Skin epidermis (tissue), 12 donors: ENCODE data around the gene MBD3L2B.
"Not testable (repeated sequence)": the region's sequence is repeated elsewhere in the genome, so short reads cannot be mapped to it uniquely, and the experiment has no call there.

Source experiments
- H3K27ac ChIP-seq, 21 experiments: fragments of 200-600 bp; sonication (generic) in 11 of 21; one replicate each; pipeline ENCODE4 v1.5.0; 2020; ENCODE audit warnings: mild to moderate bottlenecking in 3 of 21, inconsistent platforms in 2 of 21, moderate library complexity in 2 of 21
- H3K4me3 ChIP-seq, 7 experiments: fragments of 200-600 bp; sonication (generic) in 2 of 7; one replicate each; pipeline ENCODE4 v1.5.0; 2020; ENCODE audit warnings: inconsistent platforms in 2 of 7, mild to moderate bottlenecking in 2 of 7, moderate library complexity in 1 of 7

Gene MBD3L2B

GRCh38 chr19:7021331-7021730 is at the start of gene MBD3L2B:
Gene MBD3L2B (minus strand): TSS chr19:7021431. CDS start chr19:7021397, 34 bp downstream.
- H3K4me3 ChIP-seq, H3K27ac ChIP-seq: not testable (repeated sequence)

DNA sequence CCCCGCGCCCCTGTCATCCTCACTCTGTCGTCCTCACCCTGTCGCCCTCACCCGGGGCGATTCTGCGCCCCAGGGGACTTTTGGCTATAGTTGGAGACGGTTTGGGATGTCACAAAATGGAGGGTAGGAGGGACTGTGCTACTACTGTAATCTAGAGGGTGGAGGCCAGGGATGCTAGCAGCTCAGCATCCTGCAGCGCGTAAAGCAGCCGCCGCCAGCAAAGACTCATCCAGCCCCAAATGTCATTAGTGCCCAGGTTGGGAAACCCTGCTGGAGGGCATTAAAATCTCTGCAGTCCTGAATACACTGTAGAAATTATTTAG is 48.6 kb upstream of the MBD3L2B start:
- Histone ChIP-seq H3K27ac (peak overlapping the region; percentile 27 to 94 (median 88)), H3K4me3 (peak overlapping the region; percentile 69 to 99 (median 88))

GRCh38 chr19:7069042-7069903 is 48.0 kb upstream of the MBD3L2B start, which contains the start of gene ZNF557:
Gene ZNF557 (plus strand): TSS chr19:7069703. CDS start chr19:7075075, 5,372 bp downstream.
- H3K27ac ChIP-seq, result peak within 1 kb of the TSS; percentile 27 to 94 (median 88)
- H3K4me3 ChIP-seq, result peak within 1 kb of the TSS; percentile 69 to 99 (median 88)

DNA sequence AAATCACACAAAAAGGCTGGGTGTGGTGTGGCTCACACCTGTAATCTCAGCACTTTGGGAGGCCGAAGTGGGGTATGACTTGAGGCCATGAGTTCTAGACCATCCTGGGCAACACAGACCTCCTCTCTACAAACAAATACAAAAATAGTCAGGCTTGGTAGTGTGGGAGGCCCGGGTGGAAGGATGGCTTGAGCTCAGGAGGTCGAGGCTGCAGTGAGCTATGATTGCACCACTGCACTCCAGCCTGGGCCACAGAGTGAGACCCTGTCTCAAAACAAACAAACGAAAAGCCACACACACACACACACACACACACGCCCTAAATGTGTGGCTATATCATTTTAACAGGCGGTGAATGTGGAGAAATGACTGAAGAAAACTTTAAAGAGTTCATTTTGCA is 47.4 kb upstream of the MBD3L2B start:
- Histone ChIP-seq H3K4me3 (no peak overlapping the region), H3K27ac (peak overlapping the region in 6 of 21 experiments; percentile 12 to 94 (median 89))

- Histone ChIP-seq H3K4me3 (no peak overlapping the region), H3K27ac (no peak overlapping the region)
These were observed 46.5 kb upstream of the MBD3L2B start for GRCh38 chr19:7067716-7068115.

DNA sequence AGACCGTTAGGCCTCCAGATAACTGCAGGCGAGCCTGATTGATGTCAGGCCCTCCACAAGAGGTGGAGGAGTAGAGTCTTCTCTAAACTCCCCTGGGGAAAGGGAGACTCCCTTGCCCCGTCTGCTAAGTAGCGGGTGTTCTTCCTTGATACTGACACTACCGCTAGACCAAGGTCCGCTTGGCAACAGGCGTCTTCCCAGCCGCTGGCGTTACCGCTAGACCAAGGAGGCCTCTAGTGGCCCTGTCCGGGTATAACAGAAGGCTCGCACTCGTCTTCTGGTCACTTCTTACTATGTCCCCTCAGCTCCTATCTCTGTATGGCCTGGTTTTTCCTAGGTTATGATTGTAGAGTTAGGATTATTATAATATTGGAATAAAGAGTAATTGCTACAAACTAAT is 45.9 kb upstream of the MBD3L2B start:
- not testable (repeated sequence) for H3K4me3 ChIP-seq, H3K27ac ChIP-seq

GRCh38 chr19:7063764-7064418 is 42.7 kb upstream of the MBD3L2B start:
- Histone ChIP-seq H3K27ac (no peak overlapping the region), H3K4me3 (no peak overlapping the region)

GRCh38 chr19:7063339-7063738 is 42.1 kb upstream of the MBD3L2B start:
- no peak overlapping the region for H3K4me3 ChIP-seq
- no peak overlapping the region for H3K27ac ChIP-seq

GRCh38 chr19:7059977-7060376 is 38.7 kb upstream of the MBD3L2B start:
- not testable (repeated sequence) for H3K27ac ChIP-seq, H3K4me3 ChIP-seq

GRCh38 chr19:7058576-7058975 is 37.3 kb upstream of the MBD3L2B start, which contains the start of gene MBD3L3:
Gene MBD3L3 (minus strand): TSS chr19:7058676. CDS start chr19:7058605, 71 bp downstream.
- not testable (repeated sequence) for H3K27ac ChIP-seq, H3K4me3 ChIP-seq

- not testable (repeated sequence) for H3K4me3 ChIP-seq, H3K27ac ChIP-seq
These were observed 35.1 kb upstream of the MBD3L2B start for GRCh38 chr19:7056371-7056770.

DNA sequence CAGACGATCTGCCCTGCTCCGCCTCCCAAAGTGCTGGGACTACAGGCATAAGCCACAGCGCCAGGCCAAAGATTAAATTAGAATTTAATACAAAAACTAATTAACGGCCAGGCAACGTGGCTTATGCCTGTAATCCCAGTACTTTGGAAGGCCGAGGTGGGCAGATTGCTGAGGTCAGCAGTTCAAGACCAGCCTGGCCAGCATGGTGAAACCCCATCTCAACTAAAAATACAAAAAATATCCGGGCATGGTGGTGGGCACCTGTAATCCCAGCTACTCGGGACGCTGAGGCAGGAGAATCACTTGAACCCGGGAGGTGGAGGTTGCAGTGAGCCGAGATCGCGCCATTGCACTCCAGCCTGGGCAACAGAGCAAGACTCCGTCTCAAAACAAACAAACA is 34.4 kb upstream of the MBD3L2B start:
- H3K27ac ChIP-seq, H3K4me3 ChIP-seq: not testable (repeated sequence)

DNA sequence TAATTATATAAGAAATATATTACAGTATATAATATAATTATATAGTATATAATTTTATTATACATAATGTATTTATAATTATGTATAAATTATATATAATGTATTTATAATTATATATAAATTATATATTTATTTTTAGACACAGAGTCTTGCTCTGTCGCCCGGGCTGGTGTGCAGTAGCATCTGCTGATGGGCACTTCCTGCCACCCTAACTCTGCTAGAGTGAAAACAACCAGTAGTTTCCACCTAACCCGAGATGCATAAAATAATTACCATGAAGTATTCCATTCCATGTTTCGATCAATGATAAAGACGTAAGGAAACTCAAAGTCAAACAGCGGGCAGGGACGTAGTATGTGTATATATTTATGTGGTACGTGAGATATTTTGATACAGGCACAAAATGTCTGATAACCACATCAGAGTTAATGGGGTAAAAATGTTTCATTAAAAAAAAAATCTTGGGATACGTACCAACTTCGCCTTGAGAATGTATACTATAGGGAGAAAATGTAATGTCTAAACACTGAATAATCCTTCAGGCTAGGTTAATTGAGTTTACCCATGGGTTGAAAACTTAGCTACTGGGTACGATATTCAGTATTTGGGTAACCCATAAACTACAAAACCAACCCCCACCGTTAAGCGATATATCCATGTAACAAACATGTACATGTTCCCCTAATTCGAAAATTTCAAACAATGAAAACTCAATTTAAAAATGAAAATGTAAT is 33.6 kb upstream of the MBD3L2B start:
- not testable (repeated sequence) for H3K4me3 ChIP-seq, H3K27ac ChIP-seq

DNA sequence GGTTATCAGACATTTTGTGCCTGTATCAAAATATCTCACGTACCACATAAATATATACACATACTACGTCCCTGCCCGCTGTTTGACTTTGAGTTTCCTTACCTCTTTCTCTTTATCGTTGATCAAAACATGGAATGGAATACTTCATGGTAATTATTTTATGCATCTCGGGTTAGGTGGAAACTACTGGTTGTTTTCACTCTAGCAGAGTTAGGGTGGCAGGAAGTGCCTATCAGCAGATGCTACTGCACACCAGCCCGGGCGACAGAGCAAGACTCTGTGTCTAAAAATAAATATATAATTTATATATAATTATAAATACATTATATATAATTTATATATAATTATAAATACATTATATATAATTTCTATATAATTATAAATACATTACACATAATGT is 31.7 kb upstream of the MBD3L2B start:
- not testable (repeated sequence) for H3K4me3 ChIP-seq, H3K27ac ChIP-seq

GRCh38 chr19:7051421-7051820 is 30.2 kb upstream of the MBD3L2B start:
- not testable (repeated sequence) for H3K27ac ChIP-seq, H3K4me3 ChIP-seq

DNA sequence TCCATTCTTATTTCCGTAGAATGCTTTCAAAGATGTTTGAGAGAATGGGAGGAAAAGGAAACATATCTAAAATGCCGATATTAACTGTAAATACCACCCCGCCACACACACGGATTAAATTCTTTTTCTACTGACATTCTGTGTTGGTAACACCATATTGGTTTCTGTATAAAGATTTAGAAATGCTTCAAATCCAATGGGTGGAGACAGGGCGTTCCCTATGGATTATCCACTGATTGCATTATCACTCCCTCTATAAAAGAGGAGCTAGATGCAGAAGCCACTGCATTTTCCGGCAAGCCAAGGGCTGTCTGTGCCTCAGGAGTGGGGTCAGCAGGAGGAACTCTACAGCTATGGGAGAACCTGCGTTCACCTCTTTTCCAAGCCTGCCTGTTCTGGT is 27.8 kb upstream of the MBD3L2B start, which contains the start of gene MBD3L2:
Gene MBD3L2 (plus strand): TSS at position 301 of the 400 bp plus-strand sequence. CDS start 53 bp downstream, at position 354.
- H3K4me3 ChIP-seq, H3K27ac ChIP-seq: not testable (repeated sequence)

DNA sequence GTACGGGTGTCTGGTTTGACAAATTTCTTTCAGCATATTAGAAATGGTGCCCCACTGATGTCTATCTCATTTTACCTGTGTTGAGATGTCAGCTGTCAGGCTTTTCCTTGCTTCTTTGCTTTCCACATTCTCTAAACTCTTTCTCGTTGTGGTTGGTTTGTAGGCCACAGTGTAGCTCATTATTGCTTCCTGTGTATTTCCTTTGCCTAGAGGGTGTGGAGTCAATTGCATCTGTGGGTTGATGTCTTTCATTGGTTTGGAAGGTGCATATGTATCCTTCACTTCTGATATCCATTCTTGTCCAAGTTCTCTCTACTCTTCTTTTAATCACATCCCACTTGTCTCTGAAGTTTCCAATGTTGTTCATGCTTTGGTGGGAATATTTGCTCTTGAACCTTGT is 20.3 kb upstream of the MBD3L2B start:
- not testable (repeated sequence) for H3K27ac ChIP-seq, H3K4me3 ChIP-seq

GRCh38 chr19:7040079-7040478 is 18.8 kb upstream of the MBD3L2B start, which contains the start of gene MBD3L4:
Gene MBD3L4 (minus strand): TSS chr19:7040179. CDS start chr19:7040144, 35 bp downstream.
- not testable (repeated sequence) for H3K27ac ChIP-seq, H3K4me3 ChIP-seq

- not testable (repeated sequence) for H3K4me3 ChIP-seq, H3K27ac ChIP-seq
These were observed 9.0 kb upstream of the MBD3L2B start, which contains the start of gene MBD3L5 for GRCh38 chr19:7030278-7030677. Gene MBD3L5 (plus strand): TSS chr19:7030578. CDS start chr19:7030612, 34 bp downstream.

DNA sequence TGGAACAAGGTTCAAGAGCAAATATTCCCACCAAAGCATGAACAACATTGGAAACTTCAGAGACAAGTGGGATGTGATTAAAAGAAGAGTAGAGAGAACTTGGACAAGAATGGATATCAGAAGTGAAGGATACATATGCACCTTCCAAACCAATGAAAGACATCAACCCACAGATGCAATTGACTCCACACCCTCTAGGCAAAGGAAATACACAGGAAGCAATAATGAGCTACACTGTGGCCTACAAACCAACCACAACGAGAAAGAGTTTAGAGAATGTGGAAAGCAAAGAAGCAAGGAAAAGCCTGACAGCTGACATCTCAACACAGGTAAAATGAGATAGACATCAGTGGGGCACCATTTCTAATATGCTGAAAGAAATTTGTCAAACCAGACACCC is 7.6 kb upstream of the MBD3L2B start:
- H3K27ac ChIP-seq, H3K4me3 ChIP-seq: not testable (repeated sequence)
